HEK293 (cell line): Measurements from ENCODE around the gene EXOC2.

Experiments used
- CTCF ChIA-PET: fragments of 350-600 bp; formaldehyde crosslinking; extraction: SDS; loops from one replicate; lab custom pipeline; 2021; ENCODE audit warnings: antibody characterized with exemption; lab: Yijun Ruan, JAX
- POLR2A ChIA-PET: fragments of 300-600 bp; formaldehyde crosslinking; extraction: SDS; loops from one replicate; lab custom pipeline; 2020; ENCODE audit warnings: antibody characterized with exemption, inconsistent platforms; lab: Yijun Ruan, JAX
- H3K27ac ChIP-seq: fragments of 200-500 bp; sonication (Bioruptor generic); 2 replicates; pipeline ENCODE4 v1.5.1; 2014; ENCODE audit warnings: low read depth, low read length, control low read depth, inconsistent platforms; ENCODE audit errors: extremely low read depth
- H3K36me3 ChIP-seq, 2 experiments: fragments of 200-500 bp in 1 of 2; sonication (Bioruptor generic) in 1 of 2; 1 replicate in 1 of 2; 2 replicates in 1 of 2; pipeline ENCODE4 v1.5.1; 2014 to 2017; ENCODE audit warnings: inconsistent platforms in 2 of 2, low read length in 2 of 2; ENCODE audit not compliant: control insufficient read depth in 2 of 2, insufficient read depth in 1 of 2
- H3K4me1 ChIP-seq: fragments of 200-500 bp; sonication (Bioruptor generic); 2 replicates; pipeline ENCODE4 v1.5.1; 2014; ENCODE audit warnings: mild to moderate bottlenecking, low read length, inconsistent platforms; ENCODE audit not compliant: control insufficient read depth, insufficient read depth
- H3K4me3 ChIP-seq: 2 replicates; pipeline ENCODE4 v1.5.1; 2011; ENCODE audit warnings: low read depth, mild to moderate bottlenecking, control low read depth, low read length, moderate library complexity
- H3K9me3 ChIP-seq: fragments of 200-500 bp; sonication (Bioruptor generic); 2 replicates; pipeline ENCODE4 v1.5.1; 2014; ENCODE audit warnings: low read depth, low read length, inconsistent platforms; ENCODE audit not compliant: control insufficient read depth, insufficient read depth
- ELK4 ChIP-seq: IDR thresholded peaks from 2 replicates; pipeline ENCODE4 v1.6.1; 2011; ENCODE audit warnings: mild to moderate bottlenecking, low read depth, low read length, borderline replicate concordance
- FEZF1 ChIP-seq: fragments of 450-650 bp; formaldehyde crosslinking; IDR thresholded peaks from 2 replicates; pipeline ENCODE4 v1.5.1; 2016; ENCODE audit warnings: missing biosample characterization, missing genetic modification characterization
- HIC1 ChIP-seq: fragments of 450-650 bp; formaldehyde crosslinking; IDR thresholded peaks from 2 replicates; pipeline ENCODE4 v1.5.1; 2016; ENCODE audit warnings: missing biosample characterization, missing genetic modification characterization
- HOXA7 ChIP-seq: sonication (generic); formaldehyde crosslinking; IDR thresholded peaks from 2 replicates; pipeline ENCODE4 v1.8.1; 2022; ENCODE audit warnings: missing genetic modification reagents, borderline replicate concordance
- KLF7 ChIP-seq: fragments of 450-650 bp; formaldehyde crosslinking; IDR thresholded peaks from 2 replicates; pipeline ENCODE4 v1.5.1; 2016; ENCODE audit warnings: missing biosample characterization, missing genetic modification characterization, borderline replicate concordance
- YY1 ChIP-seq: fragments of 450-650 bp; formaldehyde crosslinking; IDR thresholded peaks from 2 replicates; pipeline ENCODE4 v1.5.1; 2018; ENCODE audit warnings: missing biosample characterization, missing genetic modification characterization
- ZBTB10 ChIP-seq: fragments of 450-650 bp; formaldehyde crosslinking; IDR thresholded peaks from 2 replicates; pipeline ENCODE4 v1.5.1; 2016; ENCODE audit warnings: missing biosample characterization, missing genetic modification characterization
- ZBTB21 ChIP-seq: fragments of 450-650 bp; formaldehyde crosslinking; IDR thresholded peaks from 2 replicates; pipeline ENCODE4 v1.5.1; 2017; ENCODE audit warnings: missing biosample characterization, missing genetic modification characterization
- ZBTB44 ChIP-seq: fragments of 450-650 bp; IDR thresholded peaks from 2 replicates; pipeline ENCODE4 v1.5.1; 2018; ENCODE audit warnings: missing biosample characterization, mild to moderate bottlenecking, missing genetic modification characterization
- ZNF112 ChIP-seq: fragments of 450-650 bp; formaldehyde crosslinking; IDR thresholded peaks from 2 replicates; pipeline ENCODE4 v1.5.0; 2017; ENCODE audit warnings: missing biosample characterization, missing genetic modification characterization
- ZNF114 ChIP-seq: fragments of 450-650 bp; formaldehyde crosslinking; IDR thresholded peaks from 2 replicates; pipeline ENCODE4 v1.5.0; 2017; ENCODE audit warnings: missing biosample characterization, missing genetic modification characterization
- ZNF133 ChIP-seq: fragments of 450-650 bp; formaldehyde crosslinking; IDR thresholded peaks from 2 replicates; pipeline ENCODE4 v1.5.1; 2016; ENCODE audit warnings: missing biosample characterization, missing genetic modification characterization
- ZNF202 ChIP-seq: fragments of 450-650 bp; formaldehyde crosslinking; IDR thresholded peaks from 2 replicates; pipeline ENCODE4 v1.5.1; 2016; ENCODE audit warnings: missing biosample characterization, missing genetic modification characterization, borderline replicate concordance
- ZNF266 ChIP-seq: fragments of 450-650 bp; formaldehyde crosslinking; IDR thresholded peaks from 2 replicates; pipeline ENCODE4 v1.5.1; 2016; ENCODE audit warnings: missing biosample characterization, missing genetic modification characterization, low read depth
- ZNF391 ChIP-seq: fragments of 450-650 bp; formaldehyde crosslinking; IDR thresholded peaks from 2 replicates; pipeline ENCODE4 v1.5.1; 2016; ENCODE audit warnings: low read depth, missing biosample characterization, missing genetic modification characterization, borderline replicate concordance
- ZNF423 ChIP-seq: fragments of 450-650 bp; formaldehyde crosslinking; IDR thresholded peaks from 2 replicates; pipeline ENCODE4 v1.5.1; 2016; ENCODE audit warnings: missing biosample characterization, missing genetic modification characterization
- ZNF48 ChIP-seq: fragments of 450-650 bp; formaldehyde crosslinking; IDR thresholded peaks from 2 replicates; pipeline ENCODE4 v1.5.1; 2016; ENCODE audit warnings: missing biosample characterization, missing genetic modification characterization
- ZNF558 ChIP-seq: fragments of 450-650 bp; formaldehyde crosslinking; IDR thresholded peaks from 2 replicates; pipeline ENCODE4 v1.5.1; 2016; ENCODE audit warnings: missing biosample characterization, missing genetic modification characterization
- ZNF658 ChIP-seq: fragments of 450-650 bp; formaldehyde crosslinking; IDR thresholded peaks from 2 replicates; pipeline ENCODE4; 2016; ENCODE audit warnings: missing biosample characterization, missing genetic modification characterization
- ZNF677 ChIP-seq: fragments of 450-650 bp; IDR thresholded peaks from 2 replicates; pipeline ENCODE4 v1.5.0; 2018; ENCODE audit warnings: missing biosample characterization, mild to moderate bottlenecking, missing genetic modification characterization, moderate library complexity

Gene EXOC2

GRCh38 chr6:513961-514360, 179.0 kb downstream of the EXOC2 start:
- TF ChIP-seq ZBTB44 (tag by site-specific recombination) (no peak), HOXA7 (CRISPR knock-in tag) (no peak)
- H3K27ac ChIP-seq, result no peak overlapping the region
- no peaks in the 10 kb centered on the region for H3K4me1 ChIP-seq
- POLR2A ChIA-PET, result no interaction called here
- CTCF ChIA-PET, result no interaction called here
- H3K36me3 ChIP-seq, result peaks cover 0 to 7% of the 10 kb centered on the region in 2 experiments; a peak in 1 of 3 replicates
- no peak overlapping the region for H3K4me3 ChIP-seq
- H3K9me3 ChIP-seq, result no peaks in the 10 kb centered on the region

GRCh38 chr6:513058-513457, 179.9 kb downstream of the EXOC2 start:
- Histone ChIP-seq H3K9me3 (no peaks in the 10 kb centered on the region), H3K27ac (no peak overlapping the region), H3K4me3 (no peak overlapping the region), H3K4me1 (no peaks in the 10 kb centered on the region), H3K36me3 (peaks cover 0 to 7% of the 10 kb centered on the region in 2 experiments; a peak in 1 of 3 replicates)
- POLR2A ChIA-PET, result no interaction called here
- CTCF ChIA-PET, result no interaction called here
- TF ChIP-seq ZNF423 (tag by site-specific recombination), result no peak
- TF ChIP-seq ZNF658, result no peak
- TF ChIP-seq ZNF202, result no peak
- TF ChIP-seq HIC1, result no peak
- TF ChIP-seq ZNF112, result no peak
- TF ChIP-seq KLF7 (tag by site-specific recombination), result no peak
- no peak for TF ChIP-seq ZBTB21 (tag by site-specific recombination)
- no peak for TF ChIP-seq FEZF1 (tag by site-specific recombination)
- no peak for TF ChIP-seq ZBTB10 (tag by site-specific recombination)
- no peak for TF ChIP-seq ZNF391 (tag by site-specific recombination)
- TF ChIP-seq ZNF677, result no peak
- no peak for TF ChIP-seq ZNF266 (tag by site-specific recombination)

- no peaks in the 10 kb centered on the region for H3K4me1 ChIP-seq
- POLR2A ChIA-PET, result no interaction called here
- H3K36me3 ChIP-seq, result peaks cover 0 to 7% of the 10 kb centered on the region in 2 experiments; a peak in 1 of 3 replicates
- no peaks in the 10 kb centered on the region for H3K9me3 ChIP-seq
- no peak overlapping the region for H3K4me3 ChIP-seq
- H3K27ac ChIP-seq, result no peak overlapping the region
- CTCF ChIA-PET, result no interaction called here
- TF ChIP-seq FEZF1 (tag by site-specific recombination), result no peak
- TF ChIP-seq ZNF114 (tag by site-specific recombination), result no peak
- TF ChIP-seq ZNF48 (tag by site-specific recombination), result no peak
- TF ChIP-seq ZNF558 (tag by site-specific recombination), result no peak
- TF ChIP-seq ZNF133 (tag by site-specific recombination), result no peak
- no peak for TF ChIP-seq YY1 (tag by site-specific recombination)
- no peak for TF ChIP-seq ELK4
Measured at GRCh38 chr6:511488-512137, 181.3 kb downstream of the EXOC2 start.
